Measurements from ENCODE around the gene DCTPP1. TPM values are rescaled to one million over a fixed set of nuclear protein-coding genes. Genes with fewer than 3 reads are reported as not detected.

The DCTPP1 gene
- total and polyA plus RNA-seq, 2 of the 13 experiments (the other 11 are each of a cell fraction or from before 2014, with no cell fraction given): 54.8 to 74.4 TPM

GRCh38 chr16:30458561-30459394, 28.9 kb upstream of the DCTPP1 start (continued):
- TF ChIP-seq RFX3 (CRISPR knock-in tag; IDR thresholded peaks at IDR 0.05): no peak
- no peak for TF ChIP-seq ZNF253 (CRISPR knock-in tag; IDR thresholded peaks at IDR 0.05; ENCODE audit: borderline replicate concordance)
- no peak for TF ChIP-seq ATM (IDR thresholded peaks at IDR 0.05; ENCODE audit: borderline replicate concordance)
- TF ChIP-seq, protein P1, sequence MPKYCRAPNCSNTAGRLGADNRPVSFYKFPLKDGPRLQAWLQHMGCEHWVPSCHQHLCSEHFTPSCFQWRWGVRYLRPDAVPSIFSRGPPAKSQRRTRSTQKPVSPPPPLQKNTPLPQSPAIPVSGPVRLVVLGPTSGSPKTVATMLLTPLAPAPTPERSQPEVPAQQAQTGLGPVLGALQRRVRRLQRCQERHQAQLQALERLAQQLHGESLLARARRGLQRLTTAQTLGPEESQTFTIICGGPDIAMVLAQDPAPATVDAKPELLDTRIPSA (CRISPR knock-in tag; IDR thresholded peaks at IDR 0.05; ENCODE audit: borderline replicate concordance): peak; percentile 34; the same call in 1 of the 2 replicates
- TF ChIP-seq ZFAT (CRISPR knock-in tag; conservative IDR thresholded peaks at IDR 0.05): no peak
- TF ChIP-seq, protein P2, sequence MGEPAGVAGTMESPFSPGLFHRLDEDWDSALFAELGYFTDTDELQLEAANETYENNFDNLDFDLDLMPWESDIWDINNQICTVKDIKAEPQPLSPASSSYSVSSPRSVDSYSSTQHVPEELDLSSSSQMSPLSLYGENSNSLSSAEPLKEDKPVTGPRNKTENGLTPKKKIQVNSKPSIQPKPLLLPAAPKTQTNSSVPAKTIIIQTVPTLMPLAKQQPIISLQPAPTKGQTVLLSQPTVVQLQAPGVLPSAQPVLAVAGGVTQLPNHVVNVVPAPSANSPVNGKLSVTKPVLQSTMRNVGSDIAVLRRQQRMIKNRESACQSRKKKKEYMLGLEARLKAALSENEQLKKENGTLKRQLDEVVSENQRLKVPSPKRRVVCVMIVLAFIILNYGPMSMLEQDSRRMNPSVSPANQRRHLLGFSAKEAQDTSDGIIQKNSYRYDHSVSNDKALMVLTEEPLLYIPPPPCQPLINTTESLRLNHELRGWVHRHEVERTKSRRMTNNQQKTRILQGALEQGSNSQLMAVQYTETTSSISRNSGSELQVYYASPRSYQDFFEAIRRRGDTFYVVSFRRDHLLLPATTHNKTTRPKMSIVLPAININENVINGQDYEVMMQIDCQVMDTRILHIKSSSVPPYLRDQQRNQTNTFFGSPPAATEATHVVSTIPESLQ (CRISPR knock-in tag; conservative IDR thresholded peaks at IDR 0.05): no peak
- TF ChIP-seq SSRP1 (CRISPR knock-in tag; IDR thresholded peaks at IDR 0.05): no peak
- 0 out of 2 replicates have a peak, but pooled peaks have one; percentile 30 for TF ChIP-seq ZSCAN30 (CRISPR knock-in tag; IDR thresholded peaks at IDR 0.05)
- TF ChIP-seq, protein P3, sequence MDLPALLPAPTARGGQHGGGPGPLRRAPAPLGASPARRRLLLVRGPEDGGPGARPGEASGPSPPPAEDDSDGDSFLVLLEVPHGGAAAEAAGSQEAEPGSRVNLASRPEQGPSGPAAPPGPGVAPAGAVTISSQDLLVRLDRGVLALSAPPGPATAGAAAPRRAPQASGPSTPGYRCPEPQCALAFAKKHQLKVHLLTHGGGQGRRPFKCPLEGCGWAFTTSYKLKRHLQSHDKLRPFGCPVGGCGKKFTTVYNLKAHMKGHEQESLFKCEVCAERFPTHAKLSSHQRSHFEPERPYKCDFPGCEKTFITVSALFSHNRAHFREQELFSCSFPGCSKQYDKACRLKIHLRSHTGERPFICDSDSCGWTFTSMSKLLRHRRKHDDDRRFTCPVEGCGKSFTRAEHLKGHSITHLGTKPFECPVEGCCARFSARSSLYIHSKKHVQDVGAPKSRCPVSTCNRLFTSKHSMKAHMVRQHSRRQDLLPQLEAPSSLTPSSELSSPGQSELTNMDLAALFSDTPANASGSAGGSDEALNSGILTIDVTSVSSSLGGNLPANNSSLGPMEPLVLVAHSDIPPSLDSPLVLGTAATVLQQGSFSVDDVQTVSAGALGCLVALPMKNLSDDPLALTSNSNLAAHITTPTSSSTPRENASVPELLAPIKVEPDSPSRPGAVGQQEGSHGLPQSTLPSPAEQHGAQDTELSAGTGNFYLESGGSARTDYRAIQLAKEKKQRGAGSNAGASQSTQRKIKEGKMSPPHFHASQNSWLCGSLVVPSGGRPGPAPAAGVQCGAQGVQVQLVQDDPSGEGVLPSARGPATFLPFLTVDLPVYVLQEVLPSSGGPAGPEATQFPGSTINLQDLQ (CRISPR knock-in tag; IDR thresholded peaks at IDR 0.05): no peak
- TF ChIP-seq ZNF260 (CRISPR knock-in tag; IDR thresholded peaks at IDR 0.05; ENCODE audit: borderline replicate concordance, low read depth): no peak
- peak; percentile 24; the same call in 1 of the 2 replicates for TF ChIP-seq ZNF556 (CRISPR knock-in tag; IDR thresholded peaks at IDR 0.05; ENCODE audit: borderline replicate concordance)
- TF ChIP-seq DDIT3 (CRISPR knock-in tag; IDR thresholded peaks at IDR 0.05): no peak
- TF ChIP-seq TEAD2 (CRISPR knock-in tag; IDR thresholded peaks at IDR 0.05): no peak
- no peak; the same call in 1 of the 2 replicates for TF ChIP-seq KLF11 (CRISPR knock-in tag; IDR thresholded peaks at IDR 0.05)
- TF ChIP-seq BORCS8-MEF2B (CRISPR knock-in tag; IDR thresholded peaks at IDR 0.05): peak; percentile 83; the same call in 1 of the 2 replicates
- TF ChIP-seq ZKSCAN1 (IDR thresholded peaks at IDR 0.05; ENCODE audit: low read length): no peak
- TF ChIP-seq, protein P4, sequence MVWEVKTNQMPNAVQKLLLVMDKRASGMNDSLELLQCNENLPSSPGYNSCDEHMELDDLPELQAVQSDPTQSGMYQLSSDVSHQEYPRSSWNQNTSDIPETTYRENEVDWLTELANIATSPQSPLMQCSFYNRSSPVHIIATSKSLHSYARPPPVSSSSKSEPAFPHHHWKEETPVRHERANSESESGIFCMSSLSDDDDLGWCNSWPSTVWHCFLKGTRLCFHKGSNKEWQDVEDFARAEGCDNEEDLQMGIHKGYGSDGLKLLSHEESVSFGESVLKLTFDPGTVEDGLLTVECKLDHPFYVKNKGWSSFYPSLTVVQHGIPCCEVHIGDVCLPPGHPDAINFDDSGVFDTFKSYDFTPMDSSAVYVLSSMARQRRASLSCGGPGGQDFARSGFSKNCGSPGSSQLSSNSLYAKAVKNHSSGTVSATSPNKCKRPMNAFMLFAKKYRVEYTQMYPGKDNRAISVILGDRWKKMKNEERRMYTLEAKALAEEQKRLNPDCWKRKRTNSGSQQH (CRISPR knock-in tag; IDR thresholded peaks at IDR 0.05; ENCODE audit: low read depth): peak; percentile 32; the same call in 1 of the 2 replicates
- TF ChIP-seq ZFP36L2 (CRISPR knock-in tag; IDR thresholded peaks at IDR 0.05): no peak
- TF ChIP-seq, protein P5, sequence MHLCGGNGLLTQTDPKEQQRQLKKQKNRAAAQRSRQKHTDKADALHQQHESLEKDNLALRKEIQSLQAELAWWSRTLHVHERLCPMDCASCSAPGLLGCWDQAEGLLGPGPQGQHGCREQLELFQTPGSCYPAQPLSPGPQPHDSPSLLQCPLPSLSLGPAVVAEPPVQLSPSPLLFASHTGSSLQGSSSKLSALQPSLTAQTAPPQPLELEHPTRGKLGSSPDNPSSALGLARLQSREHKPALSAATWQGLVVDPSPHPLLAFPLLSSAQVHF (CRISPR knock-in tag; IDR thresholded peaks at IDR 0.05): no peak
- no peak for TF ChIP-seq ZBTB2 (CRISPR knock-in tag; IDR thresholded peaks at IDR 0.05; ENCODE audit: low read depth)

All from HepG2 (cell line).